NOMO-1 treated with dmso at 0.1 percent for 144 hours (cell line): Measurements from ENCODE around the gene MXI1.
"Not testable (repeated sequence)": the region's sequence is repeated elsewhere in the genome, so short reads cannot be mapped to it uniquely, and the experiment has no call there.

Experiments
- DNase-seq: peaks from one replicate; lab custom pipeline; 2025; ENCODE audit not compliant: unreplicated experiment; lab: John Stamatoyannopoulos, UW

MXI1 gene

DNA sequence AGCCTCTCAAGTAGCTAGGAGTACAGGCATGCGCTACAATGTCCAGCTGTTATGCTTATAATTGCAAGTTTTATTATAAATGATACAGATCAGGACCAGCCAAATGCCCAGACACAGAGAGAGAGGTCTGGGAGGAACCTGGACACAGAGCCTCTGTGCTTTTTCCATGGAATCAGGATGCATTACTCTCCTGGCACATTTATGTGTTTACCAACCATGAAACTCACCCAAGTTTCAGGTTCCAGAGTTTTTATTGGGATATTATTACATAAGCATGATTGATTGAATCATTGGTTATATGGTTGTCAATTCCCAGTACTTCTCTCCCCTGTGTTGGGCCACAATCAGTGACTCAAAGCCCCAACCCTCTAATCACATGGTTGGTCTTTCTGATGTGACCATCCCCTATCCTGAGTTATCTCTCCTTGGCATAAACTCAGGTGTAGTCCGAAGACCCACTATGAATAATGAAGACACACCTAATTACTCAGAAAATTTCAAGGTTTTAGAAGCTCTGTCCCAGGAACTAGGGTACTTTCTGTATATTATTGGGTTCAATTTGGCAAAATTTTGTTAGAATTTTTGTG lies 30.6 kb downstream of the MXI1 start:
- DNase-seq, result no peak

DNA sequence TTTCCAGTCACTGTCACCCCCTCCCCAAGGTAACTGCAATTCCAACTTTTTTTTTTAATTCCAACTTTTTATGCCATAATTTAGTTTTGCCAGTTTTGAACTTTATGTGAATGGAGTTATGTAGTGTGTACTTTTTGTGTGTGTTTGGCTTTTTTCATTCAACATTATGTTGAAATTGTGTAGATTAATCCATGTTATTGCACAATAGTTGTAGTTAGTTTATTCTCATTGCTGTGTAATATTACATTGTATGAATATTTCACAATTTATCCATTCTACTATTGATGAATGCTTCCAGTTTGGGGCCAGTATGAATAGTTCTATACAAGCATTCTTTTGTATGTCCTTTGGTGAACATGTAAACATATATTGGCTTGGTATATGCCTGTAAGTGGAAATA lies 32.5 kb downstream of the MXI1 start:
- no peak for DNase-seq

DNA sequence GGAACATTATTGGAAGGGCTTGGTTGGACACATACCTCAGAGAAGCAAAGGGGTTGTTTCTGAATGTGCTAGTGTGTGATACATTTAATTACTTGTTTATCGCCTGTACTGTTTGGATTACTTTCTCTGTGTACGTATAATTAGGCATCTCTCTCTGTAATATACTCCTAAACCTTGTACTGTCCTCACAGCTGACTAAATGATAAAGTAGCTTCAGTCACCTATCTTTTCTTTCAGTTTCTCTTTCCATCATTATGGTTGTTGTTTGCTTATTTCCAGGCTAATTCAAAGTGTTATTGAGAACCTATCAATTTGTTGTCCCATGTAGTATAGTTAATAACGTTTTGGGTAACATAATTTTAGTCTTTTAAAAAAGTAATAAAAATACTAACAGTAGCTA lies 34.0 kb downstream of the MXI1 start:
- no peak for DNase-seq

DNA sequence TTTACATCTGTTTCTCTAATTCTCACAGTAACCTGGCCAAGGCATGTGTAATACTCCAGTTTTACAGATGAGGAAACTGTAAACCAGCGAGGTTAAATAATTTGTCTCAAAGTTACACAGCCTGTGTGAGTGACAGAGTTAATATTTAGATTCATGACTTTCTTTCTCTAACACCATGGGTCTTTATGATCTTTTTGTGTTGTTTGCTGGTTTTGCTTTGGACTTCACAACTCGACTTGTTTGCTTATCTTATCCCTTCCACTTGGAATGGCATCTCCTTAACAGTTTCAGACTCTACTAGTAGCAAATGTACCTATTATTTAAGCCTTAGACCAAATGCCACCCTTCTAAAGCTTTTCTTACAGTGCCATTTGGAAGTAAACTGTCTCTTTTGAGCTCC lies 34.4 kb downstream of the MXI1 start:
- DNase-seq, result no peak

DNA sequence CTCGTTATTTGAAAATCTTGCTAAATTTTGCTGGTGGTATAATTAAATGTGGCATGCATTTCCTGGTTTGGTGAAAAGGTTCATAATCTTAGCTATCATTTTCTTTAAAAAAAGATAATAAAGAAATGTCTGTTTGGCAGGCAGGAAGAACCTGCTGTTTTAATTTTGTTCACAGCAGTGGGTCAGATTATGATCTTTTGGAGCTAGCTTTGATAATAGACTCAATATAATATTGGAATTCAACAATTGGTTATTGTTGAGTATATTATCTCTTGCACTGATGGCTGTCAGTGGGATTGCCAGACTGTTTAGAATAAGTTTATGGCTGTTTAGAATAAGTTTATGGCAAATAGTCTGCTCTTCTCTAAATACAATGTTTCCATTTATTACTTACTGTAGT lies 35.1 kb downstream of the MXI1 start:
- DNase-seq, result no peak

DNA sequence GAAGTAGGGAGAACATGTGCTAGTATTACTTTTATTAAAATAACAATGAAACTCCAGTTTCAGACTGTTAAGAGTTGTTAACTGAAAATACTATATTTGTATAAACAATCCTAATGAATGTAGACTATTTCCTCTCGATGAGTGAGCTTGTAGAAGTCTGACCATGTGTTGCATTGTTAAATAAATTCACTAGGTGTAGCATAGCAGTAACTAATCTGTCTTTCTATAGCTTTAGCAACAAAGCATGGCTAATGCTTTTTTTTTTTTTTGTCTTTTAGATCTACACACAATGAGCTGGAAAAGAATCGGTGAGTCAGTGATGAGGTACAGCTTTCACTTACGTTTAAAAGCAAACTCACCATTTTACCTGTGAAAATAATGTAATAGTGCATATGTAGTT lies 37.1 kb downstream of the MXI1 start:
- DNase-seq, result no peak

DNA sequence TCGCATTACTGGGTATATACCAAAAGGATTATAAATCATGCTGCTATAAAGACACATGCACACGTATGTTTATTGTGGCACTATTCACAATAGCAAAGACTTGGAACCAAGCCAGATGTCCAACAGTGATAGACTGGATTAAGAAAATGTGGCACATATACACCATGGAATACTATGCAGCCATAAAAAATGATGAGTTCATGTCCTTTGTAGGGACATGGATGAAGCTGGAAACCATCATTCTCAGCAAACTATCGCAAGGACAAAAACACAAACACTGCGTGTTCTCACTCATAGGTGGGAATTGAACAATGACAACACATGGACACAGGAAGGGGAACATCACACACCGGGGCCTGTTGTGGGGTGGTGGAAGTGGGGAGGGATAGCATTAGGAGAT lies 40.4 kb downstream of the MXI1 start:
- not testable (repeated sequence) for DNase-seq

DNA sequence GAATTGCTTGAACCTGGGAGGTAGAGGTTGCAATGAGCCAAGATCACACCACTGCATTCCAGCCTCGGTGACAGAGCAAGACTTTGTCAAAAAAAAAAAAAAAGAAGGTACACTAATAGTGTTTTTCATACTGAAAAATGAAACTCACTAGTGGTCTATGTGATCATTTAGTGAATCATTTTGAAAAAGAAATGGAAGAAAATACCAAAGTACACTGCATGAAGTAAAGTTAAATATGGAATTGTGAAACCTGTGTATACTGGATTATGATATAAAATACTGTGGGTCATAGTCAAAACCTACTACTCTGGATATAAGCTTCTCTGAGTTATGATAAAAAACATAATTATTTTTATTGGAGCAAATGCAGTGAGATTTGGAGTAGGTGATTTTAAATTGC lies 42.1 kb downstream of the MXI1 start:
- DNase-seq, result not testable (repeated sequence)

DNA sequence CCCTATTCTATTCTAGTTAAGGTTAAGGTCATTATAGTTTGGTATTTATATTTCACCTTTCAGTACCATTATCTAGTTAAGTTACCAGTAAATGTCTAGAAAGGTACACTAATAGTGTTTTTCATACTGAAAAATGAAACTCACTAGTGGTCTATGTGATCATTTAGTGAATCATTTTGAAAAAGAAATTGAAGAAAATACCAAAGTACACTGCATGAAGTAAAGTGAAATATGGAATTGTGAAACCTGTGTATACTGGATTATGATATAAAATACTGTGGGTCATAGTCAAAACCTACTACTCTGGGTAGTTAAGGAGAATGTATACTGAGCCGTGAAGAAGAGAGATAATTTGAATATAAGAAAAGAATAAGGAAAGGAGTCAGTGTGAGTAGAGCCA lies 44.0 kb downstream of the MXI1 start:
- DNase-seq, result not testable (repeated sequence)

DNA sequence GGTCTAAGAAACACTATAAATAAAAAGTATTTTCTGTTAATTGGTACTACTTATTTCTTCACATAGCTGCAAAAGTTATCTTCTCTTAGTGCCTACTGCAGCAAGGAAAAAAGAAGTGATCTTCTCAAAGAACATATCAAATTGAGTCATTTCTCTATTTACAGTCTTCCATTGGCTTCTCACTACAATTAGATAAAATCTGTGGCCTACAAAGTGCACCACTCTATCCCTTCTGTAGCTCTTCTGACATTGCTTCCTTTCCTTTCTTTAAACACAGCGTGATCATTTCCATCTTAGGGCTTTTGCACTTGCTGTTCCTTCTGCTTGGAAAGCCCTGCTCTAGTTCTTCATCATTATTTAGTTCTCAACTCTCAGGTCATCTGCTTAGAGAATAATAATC lies 44.7 kb downstream of the MXI1 start:
- no peak for DNase-seq

DNA sequence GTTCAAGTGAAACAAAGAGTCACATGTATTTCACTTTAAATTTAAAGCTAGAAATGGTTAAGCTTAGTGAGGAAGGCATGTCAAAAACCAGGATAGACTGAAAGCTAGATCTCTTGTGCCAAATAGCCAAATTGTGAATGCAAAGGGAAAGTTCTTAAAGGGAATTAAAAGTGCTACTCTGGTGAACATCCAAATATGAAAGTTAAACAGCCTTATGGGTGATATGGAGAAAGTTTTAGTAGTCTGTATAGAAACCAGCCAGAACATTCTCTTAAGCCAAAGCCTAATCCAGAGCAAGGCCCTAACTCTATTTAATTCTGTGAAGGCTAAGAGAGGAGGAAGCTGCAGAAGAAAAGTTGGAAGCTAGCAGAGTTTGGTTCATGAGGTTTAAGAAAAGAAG lies 47.1 kb downstream of the MXI1 start:
- DNase-seq, result no peak

DNA sequence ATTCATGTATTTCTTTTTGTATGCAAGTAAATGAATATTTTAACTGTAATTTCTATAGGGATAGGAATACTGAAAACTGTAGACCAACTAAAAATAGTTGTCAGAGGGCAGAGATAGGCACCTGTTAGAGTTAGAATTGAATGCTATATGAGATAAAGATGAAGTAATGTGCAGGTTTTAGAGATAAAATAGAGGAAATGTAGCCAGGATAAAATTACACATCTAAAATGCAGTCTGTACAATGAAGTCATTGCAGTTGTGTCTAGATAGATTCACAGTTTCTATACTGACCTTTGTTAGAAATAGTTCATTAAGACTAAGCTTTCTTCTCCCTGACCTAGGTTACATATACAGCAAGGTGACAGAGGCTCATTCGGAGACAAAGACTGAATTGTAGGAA lies 51.1 kb downstream of the MXI1 start:
- DNase-seq, result no peak

DNA sequence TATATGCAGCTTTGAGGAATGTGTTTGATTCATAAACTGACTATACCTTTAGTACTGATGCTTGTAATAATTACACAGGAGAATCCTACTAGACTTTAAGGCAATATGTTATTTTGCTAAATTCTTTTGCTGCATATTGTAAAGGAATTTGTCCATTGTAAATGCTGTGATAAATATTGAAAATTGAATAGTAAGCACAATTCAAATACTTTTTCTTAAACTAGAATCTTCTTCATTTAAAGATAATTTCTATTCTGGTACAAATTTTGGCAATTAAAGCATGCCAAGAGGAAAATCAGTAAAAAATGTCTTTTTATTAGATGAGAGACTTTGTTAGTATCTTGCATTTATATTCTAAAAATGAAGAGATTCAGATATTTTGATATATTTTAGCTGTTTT lies 51.9 kb downstream of the MXI1 start:
- no peak for DNase-seq

DNA sequence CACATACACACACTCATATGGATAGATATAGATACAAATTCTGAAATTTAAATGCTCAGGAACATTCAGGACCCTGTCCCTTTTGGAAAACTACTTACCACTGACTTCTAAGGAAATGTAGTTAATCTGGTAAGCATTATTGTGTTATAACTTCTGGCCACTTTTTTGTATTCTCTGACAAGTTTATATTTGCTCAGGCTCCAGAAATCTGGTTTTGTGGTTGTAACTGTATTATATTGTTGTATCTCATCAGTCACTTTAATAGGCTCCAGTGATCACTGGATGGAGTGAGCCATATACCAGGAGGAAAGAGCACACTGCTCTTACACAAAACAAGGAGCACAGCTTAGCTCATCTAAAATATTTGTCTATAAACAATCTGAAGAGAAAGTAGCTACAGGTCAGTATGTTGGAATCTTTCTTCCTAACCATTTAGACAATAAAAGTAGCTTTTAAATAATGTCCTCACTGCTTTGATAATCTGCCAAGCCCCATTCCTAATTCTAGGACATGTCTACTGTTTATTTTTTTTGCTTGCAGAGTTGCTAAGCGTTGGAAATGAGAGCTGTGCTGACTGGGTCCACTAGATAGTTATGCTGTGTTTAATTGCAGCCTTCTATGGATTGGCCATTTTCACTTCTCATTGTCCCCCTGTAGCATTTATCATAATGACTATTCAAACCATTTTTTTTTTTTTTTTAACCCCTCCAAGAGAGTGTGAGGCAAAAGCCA lies 53.5 kb downstream of the MXI1 start:
- no peak for DNase-seq

DNA sequence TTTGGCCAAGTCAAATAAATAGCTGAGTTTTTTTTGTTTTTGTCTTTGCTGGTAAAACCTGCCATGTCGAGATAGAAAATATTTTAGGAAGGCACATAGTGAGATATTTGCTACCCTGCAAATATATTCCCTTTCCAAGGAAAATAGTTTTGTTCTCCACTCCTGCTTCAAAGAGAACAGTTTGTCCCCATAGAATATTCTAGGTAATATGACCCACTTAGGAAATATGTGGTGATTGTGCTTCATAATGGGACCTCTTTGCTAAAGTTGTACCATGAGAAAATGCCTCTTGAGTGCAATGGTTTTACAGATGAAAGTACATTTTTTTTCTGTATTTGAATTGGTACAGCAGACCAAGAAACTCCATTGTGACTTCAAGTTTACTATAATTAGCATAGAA lies 55.8 kb downstream of the MXI1 start:
- DNase-seq, result no peak

DNA sequence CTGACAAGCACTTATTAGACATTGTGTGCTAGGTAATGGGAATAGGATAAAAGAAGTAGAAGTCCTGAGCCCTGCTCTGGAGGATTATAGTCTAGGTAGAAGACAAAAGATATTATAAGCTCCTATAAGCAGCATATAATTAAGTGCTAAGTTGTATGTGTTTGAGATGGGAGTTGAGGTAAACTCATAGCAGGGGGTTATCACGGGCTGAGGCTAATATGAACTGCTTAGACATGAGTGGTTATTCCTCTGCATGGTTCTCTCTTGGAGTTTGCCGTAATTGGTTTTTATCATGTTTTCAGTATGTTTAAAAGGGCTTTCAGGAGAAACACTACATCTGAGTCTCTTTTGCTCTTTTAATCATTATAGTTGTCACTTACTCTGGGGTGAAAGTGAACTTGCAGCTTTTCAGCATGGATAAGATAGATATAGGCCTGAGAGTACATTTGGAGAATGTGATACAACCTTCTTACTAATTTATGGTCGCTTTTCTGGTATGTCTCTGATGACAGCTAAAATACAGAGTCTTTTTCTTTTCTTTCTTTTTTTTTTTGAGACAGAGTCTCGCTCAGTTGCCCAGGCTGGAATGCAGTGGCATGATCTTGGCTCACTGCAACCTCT lies 58.3 kb downstream of the MXI1 start:
- no peak for DNase-seq

DNA sequence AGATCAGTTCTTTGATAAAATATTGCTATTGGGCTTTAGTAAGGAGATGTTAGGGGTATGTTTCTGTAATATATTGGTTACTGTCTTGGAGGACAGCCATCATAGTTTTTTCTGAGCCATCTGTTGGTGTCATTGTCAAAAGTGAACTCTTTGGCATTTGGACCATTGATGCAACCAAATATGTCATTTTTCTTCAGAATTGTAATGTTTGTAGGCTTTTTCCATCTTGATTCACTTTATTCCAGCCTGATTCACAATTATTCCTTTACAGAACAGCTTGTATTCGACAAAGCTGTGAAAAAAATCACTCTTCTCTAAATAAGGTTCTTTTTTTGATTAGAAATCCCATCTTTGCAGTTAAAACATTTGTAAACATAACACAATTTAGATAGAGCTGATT lies 59.9 kb downstream of the MXI1 start:
- no peak for DNase-seq

DNA sequence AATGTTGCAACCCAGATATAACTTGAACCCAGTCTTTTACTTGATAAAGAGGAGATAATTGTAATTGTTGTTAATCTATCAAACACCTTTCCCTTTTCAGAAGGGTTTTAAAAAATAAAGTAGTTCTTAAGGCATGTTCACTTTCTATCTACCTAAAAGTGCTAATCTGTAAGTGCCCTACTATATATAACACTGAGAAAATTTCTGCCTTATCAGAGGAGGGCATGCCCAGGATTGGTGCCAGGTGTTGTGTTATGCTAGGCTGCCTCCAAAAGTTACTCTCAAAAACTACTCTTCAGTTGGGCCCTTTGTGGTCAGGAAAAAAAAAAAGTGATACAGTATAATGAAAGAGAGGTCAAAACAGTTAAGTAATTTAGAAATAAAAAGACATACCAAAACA lies 61.0 kb downstream of the MXI1 start:
- no peak for DNase-seq

DNA sequence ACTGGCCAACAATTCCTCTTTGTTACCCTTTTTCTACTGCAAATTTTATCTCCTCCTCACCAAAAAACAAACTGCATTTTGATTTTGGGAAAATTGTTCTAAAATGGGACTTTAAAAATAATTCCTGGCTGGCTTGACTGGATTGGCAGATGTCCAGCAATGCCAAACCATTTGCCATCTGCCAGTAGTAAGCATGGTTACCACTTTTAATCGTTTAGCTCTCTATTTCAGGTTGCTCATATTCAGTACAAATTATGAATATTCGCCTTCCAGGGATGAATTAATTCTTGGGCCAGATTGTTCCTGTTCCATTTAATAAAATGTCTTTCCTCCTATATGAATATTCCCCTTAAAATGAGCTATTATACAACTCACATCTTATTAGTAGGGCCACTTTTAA lies 61.6 kb downstream of the MXI1 start:
- DNase-seq, result no peak

DNA sequence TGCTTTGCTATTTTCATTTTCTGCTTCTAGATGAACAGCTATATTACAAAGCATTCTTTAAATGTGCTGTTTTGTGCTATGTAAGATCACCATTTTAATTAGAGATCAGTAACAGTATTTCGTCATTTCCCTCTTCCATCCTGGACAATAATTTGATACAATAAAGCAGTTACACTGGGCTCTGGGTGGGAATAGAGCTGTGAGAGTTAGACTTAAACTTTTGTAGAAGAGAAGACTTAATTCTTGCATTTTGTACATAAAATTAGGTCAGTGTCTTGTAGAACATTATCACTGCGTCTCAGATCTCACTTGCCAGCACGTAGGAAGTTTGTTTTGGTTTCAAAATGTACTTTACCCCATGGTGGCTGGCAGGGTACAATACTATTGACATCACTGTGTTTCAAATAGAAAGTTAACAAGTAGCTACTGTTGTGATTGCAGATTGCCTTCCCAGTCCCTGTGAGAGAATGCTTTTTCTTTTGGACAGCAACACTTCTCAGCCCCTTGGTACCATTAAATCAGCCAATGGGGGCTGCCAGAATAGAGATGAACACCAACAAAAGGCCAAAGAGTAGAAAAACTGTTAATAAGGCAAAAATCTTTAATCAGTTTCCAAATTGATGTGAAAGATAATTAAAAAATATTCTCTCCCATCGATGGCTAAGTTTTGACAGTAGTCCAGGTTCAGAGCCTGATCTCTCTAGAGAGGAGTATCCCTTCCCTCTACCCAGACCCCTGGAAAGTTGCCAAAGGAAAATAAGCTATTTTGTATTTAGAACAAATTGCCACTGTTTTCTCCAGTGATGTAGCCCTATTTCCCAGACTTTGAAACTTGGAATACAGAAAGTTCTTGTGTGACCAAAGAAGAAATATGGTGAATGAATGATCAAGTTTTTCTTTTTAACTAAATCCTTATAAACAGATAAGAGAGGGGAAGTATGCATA lies 62.2 kb downstream of the MXI1 start:
- no peak for DNase-seq

DNA sequence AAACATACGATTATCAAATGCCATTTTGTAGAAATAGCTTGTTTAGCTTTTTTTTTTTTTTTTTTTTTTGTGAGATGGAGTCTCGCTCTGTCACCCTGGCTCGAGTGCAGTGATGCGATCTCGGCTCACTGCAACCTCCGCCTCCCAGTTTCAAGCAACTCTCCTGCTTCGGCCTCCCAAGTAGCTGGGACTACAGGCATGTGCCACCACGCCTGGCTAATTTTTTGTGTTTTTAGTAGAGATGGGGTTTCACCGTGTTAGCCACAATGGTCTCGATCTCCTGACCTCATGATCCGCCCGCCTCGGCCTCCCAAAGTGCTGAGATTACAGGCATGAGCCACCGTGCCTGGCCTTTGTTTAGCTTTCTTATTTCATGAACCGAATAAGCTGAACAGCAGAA lies 65.6 kb downstream of the MXI1 start:
- DNase-seq, result not testable (repeated sequence)

DNA sequence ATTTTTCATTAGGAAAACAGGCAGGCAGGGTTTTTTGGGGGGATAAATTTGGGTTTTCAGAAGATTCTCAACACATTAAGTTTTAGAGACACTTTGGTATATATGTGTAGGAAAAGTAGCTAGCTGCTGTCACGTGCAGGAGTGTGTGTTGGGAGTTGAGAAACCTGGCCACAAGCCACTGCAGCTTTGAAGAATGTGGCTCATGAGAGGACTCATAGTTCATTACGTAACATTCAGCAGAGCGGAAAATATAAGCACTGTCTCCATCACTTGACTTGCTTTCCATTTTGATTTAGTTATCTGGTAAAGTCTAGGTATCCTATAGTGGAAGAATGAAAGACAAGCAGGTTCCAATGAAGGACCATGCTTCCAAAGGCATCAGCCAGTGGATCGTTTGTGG lies 66.1 kb downstream of the MXI1 start:
- DNase-seq, result peak; percentile 76
